Effector memory CD4-positive, alpha-beta T cell (primary cell): ENCODE measurements around the gene PAX6.

Source experiments
- DNase-seq, 3 donors: peaks; one replicate each; pipeline ENCODE4 v3.0.0-alpha.2; 2020
- H3K27ac ChIP-seq: 2 replicates; pipeline ENCODE4 v1.7.0; 2013; ENCODE audit warnings: mild to moderate bottlenecking, low read length, moderate library complexity; ENCODE audit not compliant: insufficient read depth, poor library complexity, severe bottlenecking
- H3K27me3 ChIP-seq: replicated peaks from 2 replicates; pipeline ENCODE4 v1.7.0; 2013; ENCODE audit warnings: mild to moderate bottlenecking, low read length; ENCODE audit not compliant: insufficient read depth, control insufficient read depth, poor library complexity, severe bottlenecking
- H3K36me3 ChIP-seq: 2 replicates; pipeline ENCODE4 v1.7.0; 2013; ENCODE audit warnings: mild to moderate bottlenecking, low read length, moderate library complexity; ENCODE audit not compliant: control insufficient read depth, insufficient read depth
- H3K4me1 ChIP-seq: 2 replicates; pipeline ENCODE4 v1.7.0; 2013; ENCODE audit warnings: low read length, mild to moderate bottlenecking; ENCODE audit not compliant: control insufficient read depth, insufficient read depth, poor library complexity, severe bottlenecking
- H3K4me3 ChIP-seq: 2 replicates; pipeline ENCODE4 v1.7.0; 2013; ENCODE audit warnings: low read length, low read depth, mild to moderate bottlenecking; ENCODE audit not compliant: insufficient read depth, poor library complexity, severe bottlenecking
- H3K9me3 ChIP-seq: 2 replicates; pipeline ENCODE4 v1.7.0; 2013; ENCODE audit warnings: mild to moderate bottlenecking, low read length, moderate library complexity; ENCODE audit not compliant: control insufficient read depth

PAX6 gene

DNA sequence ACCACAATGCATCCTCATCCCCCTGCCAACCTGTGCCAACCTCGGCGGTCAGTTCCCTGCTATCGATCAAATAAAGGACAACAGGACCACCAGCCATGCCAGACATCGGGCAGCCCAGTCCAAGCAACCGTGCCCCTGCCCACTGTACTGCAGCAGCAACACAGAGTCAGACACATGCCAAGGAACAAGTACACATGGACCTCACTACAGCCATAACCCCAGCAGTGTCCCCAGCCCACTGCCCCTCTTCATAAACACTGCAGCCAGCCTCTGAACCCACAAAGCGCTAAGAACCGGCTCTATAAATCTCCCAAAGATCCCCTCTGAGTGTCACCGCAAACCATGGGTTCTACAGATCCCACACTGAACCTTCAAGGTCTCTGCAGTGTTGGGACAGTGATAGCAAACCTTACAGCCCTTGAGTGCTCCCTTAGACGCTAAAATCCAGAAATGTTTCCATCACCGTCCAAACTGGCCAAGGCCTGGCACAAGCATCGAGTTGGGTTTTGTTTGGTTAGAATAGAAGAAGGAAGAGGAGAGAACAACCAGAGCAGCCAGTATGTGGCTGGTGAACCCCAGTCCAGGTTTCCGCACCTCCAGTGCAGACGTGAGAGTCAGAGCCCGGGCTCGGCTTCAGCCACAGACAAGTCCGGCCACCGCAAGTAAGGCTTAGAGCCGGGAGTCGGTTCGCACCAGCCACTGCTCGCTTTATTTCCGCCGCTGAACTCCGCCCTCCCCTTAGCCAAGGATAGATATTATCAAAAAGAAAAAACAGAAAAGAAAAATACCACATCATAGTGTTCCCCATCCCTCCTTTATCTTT lies 7.9 kb downstream of the PAX6 start:
- peaks cover 91% of the 10 kb centered on the region for H3K27me3 ChIP-seq
- H3K4me3 ChIP-seq = no peak overlapping the region
- peaks cover 33% of the 10 kb centered on the region for H3K4me1 ChIP-seq
- no peak overlapping the region for H3K27ac ChIP-seq
- DNase-seq = no peak
- no peaks in the 10 kb centered on the region for H3K9me3 ChIP-seq
- H3K36me3 ChIP-seq = no peaks in the 10 kb centered on the region

DNA sequence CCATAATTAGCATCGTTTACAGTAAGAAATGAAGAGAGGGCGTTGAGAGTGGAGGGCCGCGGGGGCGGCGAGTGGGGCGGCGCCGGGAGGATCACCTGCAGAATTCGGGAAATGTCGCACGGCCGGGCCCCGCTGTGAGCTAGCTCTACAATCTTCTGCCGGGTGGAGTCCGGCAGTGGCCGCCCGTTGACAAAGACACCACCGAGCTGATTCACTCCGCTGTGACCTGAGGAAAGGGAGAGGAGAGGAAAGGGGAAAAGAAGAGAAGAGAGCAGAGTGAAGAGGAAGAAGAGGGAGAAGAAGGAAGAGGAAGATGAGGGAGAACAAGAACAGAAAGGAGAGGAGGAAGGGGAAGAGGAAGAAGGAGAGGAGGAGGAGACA lies 8.5 kb downstream of the PAX6 start:
- H3K4me1 ChIP-seq = peaks cover 34% of the 10 kb centered on the region
- no peaks in the 10 kb centered on the region for H3K36me3 ChIP-seq
- H3K27ac ChIP-seq = no peak overlapping the region
- H3K27me3 ChIP-seq = peaks cover 91% of the 10 kb centered on the region
- DNase-seq = no peak
- no peak overlapping the region for H3K4me3 ChIP-seq
- H3K9me3 ChIP-seq = no peaks in the 10 kb centered on the region

DNA sequence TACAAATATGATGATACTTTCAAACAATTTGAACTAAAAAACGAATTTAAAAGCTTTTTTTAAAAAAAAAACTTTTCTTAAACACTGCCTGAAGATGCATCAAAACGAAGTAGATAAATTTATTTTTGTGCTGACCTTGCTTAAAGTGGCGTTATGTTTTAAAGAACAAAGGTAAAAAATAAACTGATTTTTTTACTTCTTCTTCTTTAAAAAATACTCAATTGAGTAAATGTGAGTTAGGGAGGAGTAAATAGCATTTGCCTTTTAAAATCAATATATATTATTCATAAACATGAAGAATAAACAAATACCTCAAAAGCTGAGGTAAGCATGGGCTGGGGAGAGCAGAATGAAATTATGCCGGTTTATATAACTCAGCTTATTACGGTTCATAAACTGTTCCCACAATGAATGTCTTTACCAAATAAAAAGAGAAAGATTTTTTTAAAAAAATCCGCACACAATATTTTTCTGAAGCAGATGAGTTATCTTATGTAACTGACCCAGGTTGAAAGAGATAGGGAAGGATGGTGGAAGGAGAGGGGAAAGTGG lies 9.0 kb downstream of the PAX6 start:
- Histone ChIP-seq H3K27me3 (peaks cover 91% of the 10 kb centered on the region), H3K27ac (no peak overlapping the region), H3K4me1 (peaks cover 34% of the 10 kb centered on the region), H3K4me3 (no peak overlapping the region), H3K9me3 (no peaks in the 10 kb centered on the region), H3K36me3 (no peaks in the 10 kb centered on the region)
- DNase-seq = no peak

DNA sequence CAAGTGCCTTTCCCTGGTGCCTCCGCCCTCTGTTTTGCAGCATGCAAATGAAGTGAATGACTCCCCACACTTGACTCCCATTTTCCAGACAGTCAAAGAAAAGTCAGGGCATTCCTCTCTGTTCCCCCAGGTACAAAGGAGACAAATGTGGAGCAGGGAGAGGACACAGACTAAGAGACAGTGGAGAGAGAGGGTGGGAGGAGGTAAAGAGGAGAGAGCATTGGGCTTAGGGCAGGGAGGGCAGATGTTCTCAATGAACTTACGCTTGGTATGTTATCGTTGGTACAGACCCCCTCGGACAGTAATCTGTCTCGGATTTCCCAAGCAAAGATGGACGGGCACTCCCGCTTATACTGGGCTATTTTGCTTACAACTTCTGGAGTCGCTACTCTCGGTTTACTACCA lies 9.8 kb downstream of the PAX6 start:
- Histone ChIP-seq H3K36me3 (no peaks in the 10 kb centered on the region), H3K9me3 (no peaks in the 10 kb centered on the region), H3K4me1 (peaks cover 34% of the 10 kb centered on the region), H3K27me3 (peaks cover 92% of the 10 kb centered on the region), H3K27ac (no peak overlapping the region), H3K4me3 (no peak overlapping the region)
- no peak for DNase-seq

DNA sequence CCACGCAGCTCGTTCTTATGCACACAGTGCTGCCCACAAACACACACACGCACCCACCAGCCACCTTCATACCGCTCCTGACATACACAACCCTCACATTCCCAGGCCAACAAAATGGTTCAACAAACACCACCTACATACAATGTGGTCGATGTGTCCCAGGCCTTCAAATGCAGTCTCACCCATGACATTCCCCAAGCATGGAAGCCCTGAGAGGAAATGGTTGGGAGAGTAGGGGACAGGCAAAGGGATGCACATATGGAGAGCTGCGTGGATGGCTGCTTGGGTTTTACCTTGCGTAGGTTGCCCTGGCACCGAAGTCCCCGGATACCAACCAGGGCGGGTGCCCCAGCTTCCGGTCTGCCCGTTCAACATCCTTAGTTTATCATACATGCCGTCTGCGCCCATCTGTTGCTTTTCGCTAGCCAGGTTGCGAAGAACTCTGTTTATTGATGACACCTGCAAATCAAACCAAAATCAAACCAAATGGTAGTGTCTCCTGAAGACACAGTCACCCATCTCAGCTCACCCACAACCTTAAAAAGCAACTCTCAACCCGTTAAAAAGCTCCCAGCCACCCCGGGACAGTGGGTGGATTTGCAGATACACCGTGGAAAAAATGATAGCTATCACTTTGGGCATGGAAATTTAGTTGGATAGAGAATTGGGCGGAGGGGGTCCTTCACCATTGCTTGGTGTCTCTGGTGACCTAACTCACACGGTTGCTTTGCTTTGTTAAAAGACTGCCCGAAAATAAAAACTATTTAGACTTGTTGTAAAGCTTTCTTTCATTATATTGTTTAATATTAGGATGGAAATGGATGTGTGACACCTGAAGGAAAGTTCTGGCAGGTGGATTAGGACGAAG lies 10.5 kb downstream of the PAX6 start:
- Histone ChIP-seq H3K36me3 (no peaks in the 10 kb centered on the region), H3K9me3 (no peaks in the 10 kb centered on the region), H3K4me1 (peaks cover 28% of the 10 kb centered on the region), H3K4me3 (no peak overlapping the region), H3K27me3 (peaks cover 90% of the 10 kb centered on the region), H3K27ac (no peak overlapping the region)
- no peak for DNase-seq

DNA sequence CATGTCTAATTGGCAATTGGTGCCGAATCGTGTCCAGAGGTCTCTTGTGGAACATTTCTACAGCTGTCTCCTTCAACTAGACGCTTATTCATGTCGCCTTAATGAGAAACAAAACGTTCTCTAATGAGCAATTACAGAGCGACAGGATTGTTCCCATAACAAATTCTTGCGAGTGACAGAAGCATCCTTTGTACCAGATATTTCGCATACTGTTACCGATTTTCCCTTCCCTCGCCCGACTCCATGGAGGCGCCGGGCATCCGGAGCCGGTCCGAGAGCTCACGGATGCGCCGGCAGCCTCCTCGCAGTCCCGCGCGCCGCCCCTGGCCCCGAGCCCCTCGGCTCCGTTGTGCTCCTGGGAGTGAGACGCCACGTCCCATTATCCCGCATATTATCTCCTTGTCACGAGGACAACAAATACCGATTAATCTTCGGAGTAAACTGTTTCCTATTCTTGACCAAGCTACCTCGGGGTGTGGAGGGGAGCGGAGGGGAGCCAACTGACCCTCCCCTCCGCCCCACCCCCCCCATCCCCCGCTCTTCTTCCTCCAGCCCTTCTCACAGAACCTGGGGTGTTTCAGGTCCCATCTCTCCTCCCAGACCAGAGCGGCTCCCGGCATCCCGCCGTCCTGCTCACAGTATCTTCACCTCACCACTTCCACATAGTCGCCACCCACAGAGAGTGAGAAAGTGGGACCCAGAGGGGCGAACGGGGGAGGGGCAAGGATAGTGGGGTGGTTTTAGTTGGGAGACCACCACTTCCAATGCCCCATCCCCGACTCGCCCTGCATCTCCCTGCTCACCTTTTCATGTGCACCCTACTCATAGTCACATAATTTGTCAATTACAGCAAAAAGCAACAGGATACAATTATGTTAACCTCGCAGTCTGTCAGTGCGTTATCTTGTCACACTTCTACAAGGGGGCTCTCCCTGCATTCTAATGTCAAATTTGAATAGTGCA lies 11.4 kb downstream of the PAX6 start:
- peaks cover 82% of the 10 kb centered on the region for H3K27me3 ChIP-seq
- no peak overlapping the region for H3K4me3 ChIP-seq
- H3K36me3 ChIP-seq = no peaks in the 10 kb centered on the region
- no peak overlapping the region for H3K27ac ChIP-seq
- H3K4me1 ChIP-seq = peaks cover 19% of the 10 kb centered on the region
- no peaks in the 10 kb centered on the region for H3K9me3 ChIP-seq
- no peak for DNase-seq

DNA sequence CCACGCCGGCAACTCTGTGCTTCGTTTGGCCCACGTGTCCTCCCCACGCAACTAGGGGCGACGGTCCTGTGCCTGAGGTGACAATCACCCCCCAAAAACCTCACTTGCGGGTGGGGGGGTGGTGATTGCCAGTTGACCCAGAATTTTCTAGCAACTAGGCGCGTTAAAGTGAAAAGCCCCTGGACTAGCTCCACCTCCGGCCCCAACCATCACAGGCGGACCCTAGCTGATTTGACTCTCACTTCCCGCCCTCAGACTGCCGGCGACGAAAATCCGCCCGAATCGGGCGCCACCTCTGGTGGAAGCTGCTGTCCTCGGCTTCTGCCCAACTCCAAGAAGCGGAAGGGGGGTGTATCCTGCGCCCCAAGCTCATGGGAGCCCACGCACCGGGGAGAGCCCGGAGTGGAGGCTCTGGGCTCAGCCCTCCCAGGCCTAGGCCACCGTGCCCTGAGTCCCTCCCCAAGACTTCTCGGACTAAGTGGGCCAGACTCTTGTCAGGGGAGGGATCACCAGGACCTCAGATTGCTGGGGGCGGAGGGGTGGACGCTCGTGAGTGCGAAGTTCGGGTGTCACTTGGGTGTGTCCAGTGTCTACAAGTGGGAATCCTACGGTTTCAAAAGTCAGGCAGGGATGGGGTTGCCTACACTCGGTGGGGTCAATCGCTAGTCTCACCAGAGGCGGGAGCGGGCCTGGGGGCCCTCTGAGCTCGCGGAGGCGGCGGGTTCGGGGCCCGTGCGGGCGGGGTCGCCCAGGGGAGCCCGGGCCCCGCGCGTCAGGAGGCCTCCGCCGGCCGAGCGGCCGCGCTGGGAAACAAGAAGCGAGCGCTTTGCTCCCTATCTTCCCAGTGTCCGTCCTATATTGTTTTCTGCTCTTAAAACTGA lies 12.3 kb downstream of the PAX6 start:
- Histone ChIP-seq H3K27me3 (peaks cover 73% of the 10 kb centered on the region), H3K4me1 (peaks cover 11% of the 10 kb centered on the region), H3K4me3 (no peak overlapping the region), H3K36me3 (no peaks in the 10 kb centered on the region), H3K9me3 (no peaks in the 10 kb centered on the region), H3K27ac (no peak overlapping the region)
- no peak for DNase-seq

DNA sequence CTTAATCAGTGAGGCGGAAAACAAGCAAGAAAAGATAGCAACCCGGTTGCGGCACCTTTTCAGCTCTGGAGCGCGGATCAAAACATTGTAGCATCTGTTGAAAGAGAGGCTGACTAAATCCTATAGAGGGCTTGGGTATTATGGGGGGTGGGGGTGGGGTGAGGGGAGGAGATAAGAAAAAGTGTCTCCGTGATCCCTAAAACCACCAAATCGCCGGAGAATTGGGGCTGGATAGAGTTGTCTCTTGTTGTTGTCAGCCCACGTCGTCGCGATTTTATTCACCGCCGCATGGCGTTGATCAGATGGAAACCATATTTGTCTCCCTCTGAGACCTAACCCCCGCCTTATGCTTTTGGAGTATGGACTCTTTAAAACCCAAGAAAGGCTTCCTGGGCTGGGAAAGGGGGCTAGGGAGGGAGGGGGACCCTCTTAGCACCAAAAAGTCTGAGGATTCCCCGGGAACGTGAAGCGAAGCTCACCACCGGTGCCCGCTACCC lies 13.0 kb downstream of the PAX6 start:
- Histone ChIP-seq H3K9me3 (no peaks in the 10 kb centered on the region), H3K4me1 (peaks cover 8% of the 10 kb centered on the region), H3K27me3 (peaks cover 71% of the 10 kb centered on the region), H3K36me3 (no peaks in the 10 kb centered on the region), H3K4me3 (no peak overlapping the region), H3K27ac (no peak overlapping the region)
- DNase-seq = no peak
